Activated CD4-positive, alpha-beta T cell treated with anti-CD3 and anti-CD28 coated beads, Interleukin-2, amount 50 U/mL, for 48 hours (primary cell): ENCODE measurements around the gene SYTL1.

Experiments used
- DNase-seq, 2 experiments: peaks; one replicate each; pipeline ENCODE4 v3.0.0-alpha.2; 2020

SYTL1 gene

DNA sequence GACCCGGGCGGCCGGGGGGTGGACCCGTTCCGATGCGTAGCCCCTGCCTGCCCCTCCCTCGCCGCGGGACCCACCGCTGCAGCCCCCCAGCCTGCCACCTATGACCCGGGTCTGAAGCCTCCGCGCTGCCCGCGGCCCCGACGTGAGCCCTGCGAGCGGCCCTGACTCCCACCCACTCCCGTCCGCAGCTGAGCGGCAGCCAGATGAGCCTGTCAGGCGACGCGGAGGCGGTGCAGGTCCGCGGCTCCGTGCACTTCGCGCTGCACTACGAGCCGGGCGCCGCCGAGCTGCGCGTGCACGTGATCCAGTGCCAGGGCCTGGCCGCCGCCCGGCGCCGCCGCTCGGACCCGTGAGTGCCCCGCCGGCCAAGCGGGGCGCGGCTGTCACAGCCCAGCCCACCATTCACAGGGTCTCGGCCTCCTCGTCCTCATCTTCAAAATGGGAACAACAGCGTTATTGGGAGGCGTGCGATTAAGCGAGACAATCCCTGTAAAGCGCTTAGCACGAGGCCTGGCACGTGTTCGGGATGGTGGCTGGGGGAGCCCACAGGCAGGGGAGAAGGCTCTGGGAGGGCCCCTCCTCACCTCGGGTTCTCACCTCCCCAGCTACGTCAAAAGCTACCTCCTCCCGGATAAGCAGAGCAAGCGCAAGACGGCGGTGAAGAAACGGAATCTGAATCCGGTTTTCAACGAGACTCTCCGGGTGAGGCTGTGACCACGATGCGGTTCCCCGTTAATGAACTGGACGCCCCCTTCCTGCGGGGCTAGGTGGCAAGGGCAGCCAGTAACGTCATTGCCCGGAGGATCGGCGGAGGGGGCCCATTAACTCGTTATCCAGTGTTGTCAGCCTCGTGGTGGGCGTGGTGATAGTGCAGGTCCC lies 8.2 kb downstream of the SYTL1 start:
- DNase-seq = no peak

- no peak for DNase-seq
Observed at GRCh38 chr1:27350663-27351540, 9.1 kb downstream of the SYTL1 start.

GRCh38 chr1:27351541-27352107 lies 9.8 kb downstream of the SYTL1 start:
- no peak for DNase-seq

DNA sequence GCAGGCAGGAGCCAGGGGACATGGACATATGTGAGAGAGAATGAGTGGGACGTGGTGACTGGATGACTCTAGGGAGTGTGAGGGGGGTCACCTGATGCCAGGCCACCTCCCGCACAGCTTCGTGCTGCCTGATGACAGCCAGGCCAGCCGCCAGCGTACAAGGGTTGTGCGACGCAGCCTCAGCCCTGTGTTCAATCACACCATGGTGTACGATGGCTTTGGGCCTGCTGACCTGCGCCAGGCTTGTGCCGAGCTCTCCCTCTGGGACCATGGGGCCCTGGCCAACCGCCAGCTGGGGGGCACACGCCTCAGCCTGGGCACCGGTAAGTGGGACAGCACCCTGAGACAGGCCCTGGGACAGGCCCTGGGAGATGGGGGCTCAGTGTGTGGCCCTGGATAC lies 11.3 kb downstream of the SYTL1 start:
- no peak for DNase-seq

- no peak for DNase-seq
Observed at GRCh38 chr1:27353629-27354028, 11.8 kb downstream of the SYTL1 start.

GRCh38 chr1:27355683-27356082 lies 13.9 kb downstream of the SYTL1 start:
- DNase-seq = no peak

- DNase-seq = no peak
Observed at GRCh38 chr1:27356277-27356618, 14.4 kb downstream of the SYTL1 start.

GRCh38 chr1:27356619-27357280 lies 14.9 kb downstream of the SYTL1 start:
- DNase-seq = peak; percentile 46 to 60

DNA sequence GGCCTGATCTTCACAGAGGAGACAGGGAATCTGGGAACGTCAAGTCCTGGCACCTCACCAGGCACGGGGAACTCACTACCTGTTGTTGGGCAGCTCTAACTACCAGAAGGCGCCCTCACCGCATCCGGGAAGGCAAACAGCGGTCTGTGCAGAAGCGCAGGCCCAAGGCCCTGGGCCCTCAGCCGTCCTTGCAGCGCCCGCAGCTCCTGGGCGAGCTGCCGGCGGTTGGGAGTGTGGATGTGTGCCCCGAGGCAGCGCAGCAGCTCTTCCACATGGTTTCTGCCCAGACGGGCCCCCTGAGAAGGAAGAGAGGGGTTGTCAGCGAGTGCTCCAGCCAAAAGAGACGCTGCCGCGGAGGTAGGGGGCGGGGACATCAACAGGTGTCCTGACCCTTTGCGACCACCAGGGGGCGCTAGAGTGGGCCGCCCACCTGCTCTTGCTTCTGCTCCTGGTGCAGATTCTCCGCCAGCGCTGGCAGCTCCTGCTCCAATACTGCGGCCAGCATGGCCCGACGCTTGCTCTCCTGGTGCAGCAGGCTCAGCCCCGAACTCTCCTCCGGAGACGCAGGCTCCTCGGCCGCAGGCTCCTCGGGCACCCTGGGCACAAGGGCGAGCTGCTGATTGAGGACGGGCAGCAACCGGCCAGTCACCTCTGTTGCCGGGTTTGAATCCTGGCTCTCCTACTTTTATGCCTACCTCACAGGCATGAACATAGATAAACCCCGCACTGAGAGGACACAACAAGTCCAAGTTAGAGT lies 15.6 kb downstream of the SYTL1 start:
- peak; percentile 78 to 82 for DNase-seq

- DNase-seq = no peak
Observed at GRCh38 chr1:27358038-27358927, 16.5 kb downstream of the SYTL1 start.

GRCh38 chr1:27358928-27359313 lies 17.1 kb downstream of the SYTL1 start:
- DNase-seq = no peak

GRCh38 chr1:27359822-27360158 lies 18.0 kb downstream of the SYTL1 start:
- no peak for DNase-seq

DNA sequence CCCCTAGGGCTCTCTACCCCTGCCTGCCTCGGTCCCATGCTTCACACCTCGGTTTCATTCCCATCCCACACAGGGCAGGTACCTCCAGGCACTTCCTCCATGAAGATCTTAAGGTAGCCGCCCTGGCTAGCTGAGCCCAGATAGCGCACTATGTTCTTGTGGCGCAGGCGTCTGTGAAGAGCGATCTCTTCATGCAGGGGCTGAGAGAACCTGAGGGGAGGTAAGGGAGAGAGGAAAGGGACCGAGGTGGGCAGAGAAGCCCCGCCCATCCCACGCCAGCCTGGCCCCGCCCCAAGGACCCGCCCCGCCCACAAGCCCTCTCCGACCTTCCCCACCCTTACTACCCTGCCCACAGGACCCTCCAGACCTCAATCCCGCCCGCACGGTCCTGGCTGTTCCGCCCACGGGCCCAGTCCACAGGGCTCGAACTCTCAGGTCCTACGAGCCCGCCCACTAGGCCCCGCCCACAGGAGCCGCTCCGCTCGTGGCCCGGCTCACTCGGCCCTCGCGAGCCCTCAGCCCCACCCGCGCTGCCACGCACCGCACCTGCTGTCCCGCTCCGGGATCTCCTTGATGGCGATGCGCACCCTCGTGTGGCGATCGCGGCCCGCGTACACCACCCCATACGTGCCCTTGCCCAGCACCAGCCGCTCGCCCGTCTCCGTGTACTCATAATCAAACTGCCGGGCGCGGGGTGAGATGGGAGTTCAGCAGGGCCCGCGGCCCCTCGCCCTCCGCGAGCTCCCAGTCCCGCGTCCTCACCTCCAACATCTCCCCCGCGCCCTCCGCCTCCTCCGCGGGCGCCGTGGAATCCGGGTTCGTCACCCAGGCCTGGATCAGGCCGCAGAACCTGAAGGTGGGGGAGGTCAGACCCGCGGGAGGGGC lies 18.6 kb downstream of the SYTL1 start:
- DNase-seq = peak; percentile 51 to 53

GRCh38 chr1:27361044-27361402 lies 19.2 kb downstream of the SYTL1 start:
- no peak for DNase-seq

DNA sequence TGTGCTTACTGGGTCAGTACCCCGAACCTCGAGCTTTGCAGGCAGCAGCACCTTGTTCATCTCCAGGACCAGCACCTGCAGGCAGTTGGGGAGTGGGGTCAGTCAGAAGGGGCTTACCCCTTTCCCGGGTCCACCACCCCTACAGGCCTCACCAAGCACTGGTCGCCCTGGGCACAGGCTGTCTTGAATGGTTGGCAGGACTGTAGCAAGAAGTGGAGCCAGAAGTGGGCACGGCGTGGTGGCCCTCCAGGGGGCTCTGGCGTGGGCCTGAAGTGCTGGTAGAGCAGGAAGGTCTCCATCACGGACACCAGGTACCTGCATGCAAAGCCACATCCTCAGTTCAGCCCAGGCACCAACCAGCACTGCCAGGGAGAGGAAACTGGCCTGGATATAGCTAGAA lies 19.7 kb downstream of the SYTL1 start:
- DNase-seq = no peak

DNA sequence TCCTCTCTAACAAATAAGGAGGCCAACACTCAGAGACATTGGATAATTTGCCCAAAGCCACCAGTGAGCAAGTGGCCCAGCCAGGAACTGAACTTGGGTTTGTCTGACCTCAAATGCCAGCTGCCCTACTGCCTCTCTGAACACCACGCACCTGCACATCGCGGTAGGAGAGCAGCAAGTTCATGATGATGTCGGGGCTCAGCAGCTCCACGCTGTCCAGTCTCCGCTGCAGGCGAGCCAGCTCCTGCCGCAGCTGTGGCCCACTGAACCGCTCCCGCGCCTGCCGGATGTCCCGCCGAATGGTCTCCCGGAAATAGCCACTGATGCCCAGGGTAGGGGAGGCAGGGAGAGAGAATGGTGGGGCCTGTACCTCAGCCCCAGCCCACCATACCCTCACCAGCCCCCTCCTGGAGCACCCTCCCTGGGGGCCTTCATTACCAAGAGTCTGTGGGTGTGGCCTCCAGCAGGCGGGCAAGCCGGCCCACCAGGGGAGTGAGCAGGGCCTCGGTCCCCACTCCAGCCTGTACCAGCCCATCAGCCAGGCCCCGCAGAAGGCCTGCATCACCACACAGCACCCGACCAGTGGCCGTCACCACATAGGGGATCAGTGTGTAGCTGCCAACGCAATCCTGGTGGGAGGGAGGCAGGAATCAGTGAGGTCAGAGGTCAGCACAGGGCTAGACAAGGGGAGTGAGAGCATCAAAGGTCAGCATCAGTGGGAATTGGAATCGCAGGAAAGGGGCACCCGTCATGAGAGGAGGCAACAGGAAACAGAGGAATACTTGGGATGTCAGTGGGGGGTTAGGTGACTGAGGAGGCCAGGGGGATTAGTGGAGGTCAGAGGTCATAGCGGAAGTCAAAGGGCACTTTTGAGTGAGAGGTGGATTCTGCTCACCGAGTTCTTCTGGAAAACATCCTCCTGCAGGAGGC lies 22.2 kb downstream of the SYTL1 start:
- no peak for DNase-seq

DNA sequence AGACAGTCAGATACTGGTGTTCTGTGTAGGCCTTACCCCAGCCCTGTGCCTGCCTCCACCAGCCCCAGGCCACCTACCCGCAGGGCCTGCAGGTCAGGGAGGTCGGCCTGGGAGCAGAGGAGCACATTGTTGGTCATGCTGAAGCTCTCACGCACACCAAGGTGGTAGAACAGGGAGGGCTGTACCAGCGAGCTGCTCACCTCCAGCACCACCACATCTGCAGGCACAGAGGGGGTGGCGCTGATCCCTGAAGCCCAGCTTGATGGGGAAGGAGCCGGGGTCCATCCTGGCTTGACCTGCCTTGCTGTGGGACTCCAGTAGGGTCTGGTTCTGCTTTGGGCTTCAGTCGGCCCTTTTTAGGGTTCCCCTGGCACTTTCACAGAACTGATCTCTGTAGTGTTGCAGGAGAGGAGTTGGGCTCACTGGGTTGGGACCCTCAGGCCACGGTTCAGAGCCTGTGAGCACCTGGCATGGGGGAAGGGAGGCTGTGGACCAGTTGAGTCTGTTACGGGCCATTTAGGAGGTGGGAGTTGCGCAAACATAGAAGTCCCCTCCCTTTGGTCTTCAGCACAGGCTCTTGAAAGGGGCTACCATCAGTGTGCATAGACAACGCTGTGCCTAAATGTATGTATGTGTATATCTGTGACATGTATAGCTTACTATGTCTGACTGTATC lies 23.0 kb downstream of the SYTL1 start:
- no peak for DNase-seq

- DNase-seq = peak; percentile 87
Observed at GRCh38 chr1:27365372-27366112, 23.7 kb downstream of the SYTL1 start.
